GM23248 (cell line): Measurements from ENCODE around the gene HUS1. TPM values are rescaled to one million over a fixed set of nuclear protein-coding genes. Genes with fewer than 3 reads are reported as not detected.
"Not testable (repeated sequence)": the region's sequence is repeated elsewhere in the genome, so short reads cannot be mapped to it uniquely, and the experiment has no call there.

Source experiments
- DNase-seq: peaks from one replicate; pipeline ENCODE4 v3.0.0-alpha.2; 2015
- H2AFZ ChIP-seq: fragments of 200-600 bp; sonication (generic); 2 replicates; pipeline ENCODE4 v1.6.1; 2016; ENCODE audit warnings: antibody characterized with exemption
- H3F3A ChIP-seq: fragments of 200-600 bp; sonication (generic); 2 replicates; pipeline ENCODE4 v1.6.1; 2016; ENCODE audit warnings: mild to moderate bottlenecking, antibody characterized with exemption, mixed run types; ENCODE audit not compliant: insufficient read depth
- H3K27ac ChIP-seq: fragments of 200-600 bp; sonication (generic); 2 replicates; pipeline ENCODE4 v1.5.1; 2016; ENCODE audit warnings: mild to moderate bottlenecking
- H3K27me3 ChIP-seq: fragments of 200-600 bp; sonication (generic); replicated peaks from 2 replicates; pipeline ENCODE4 v1.6.1; 2016; ENCODE audit warnings: mild to moderate bottlenecking; ENCODE audit not compliant: insufficient read depth
- H3K36me3 ChIP-seq: fragments of 200-600 bp; sonication (generic); 2 replicates; pipeline ENCODE4 v1.6.1; 2016; ENCODE audit warnings: low read depth, mild to moderate bottlenecking
- H3K4me1 ChIP-seq: fragments of 200-600 bp; sonication (generic); 2 replicates; pipeline ENCODE4 v1.6.1; 2016; ENCODE audit warnings: mild to moderate bottlenecking; ENCODE audit not compliant: insufficient read depth
- H3K4me2 ChIP-seq: fragments of 200-600 bp; sonication (generic); one replicate; pipeline ENCODE4 v1.6.1; 2016; ENCODE audit warnings: mild to moderate bottlenecking; ENCODE audit not compliant: unreplicated experiment
- H3K4me3 ChIP-seq: fragments of 200-600 bp; sonication (generic); 2 replicates; pipeline ENCODE4 v1.5.1; 2016; ENCODE audit warnings: mild to moderate bottlenecking
- H3K79me2 ChIP-seq: fragments of 200-600 bp; sonication (generic); 2 replicates; pipeline ENCODE4 v1.6.1; 2016; ENCODE audit warnings: mild to moderate bottlenecking; ENCODE audit not compliant: insufficient read depth
- H3K9ac ChIP-seq: fragments of 200-600 bp; sonication (generic); 2 replicates; pipeline ENCODE4 v1.6.1; 2016; ENCODE audit warnings: mild to moderate bottlenecking
- H3K9me2 ChIP-seq: fragments of 200-600 bp; sonication (generic); 2 replicates; pipeline ENCODE4 v1.6.1; 2016; ENCODE audit warnings: mixed run types, mild to moderate bottlenecking, moderate library complexity; ENCODE audit not compliant: insufficient read depth
- H3K9me3 ChIP-seq: fragments of 200-600 bp; sonication (generic); one replicate; pipeline ENCODE4 v1.6.1; 2017; ENCODE audit warnings: low read depth
- H4K20me1 ChIP-seq: fragments of 200-600 bp; sonication (generic); 2 replicates; pipeline ENCODE4 v1.6.0; 2016; ENCODE audit not compliant: insufficient read depth
- EZH2 ChIP-seq: fragments of 200-600 bp; sonication (generic); IDR thresholded peaks from 2 replicates; pipeline ENCODE4 v1.6.1; 2018; ENCODE audit warnings: antibody characterized with exemption, mild to moderate bottlenecking; ENCODE audit not compliant: insufficient read depth, poor library complexity, severe bottlenecking
- EZH2phosphoT487 ChIP-seq: fragments of 200-600 bp; sonication (generic); IDR thresholded peaks from 2 replicates; pipeline ENCODE4 v1.6.1; 2018; ENCODE audit warnings: antibody characterized with exemption, moderate library complexity, mild to moderate bottlenecking, low read depth; ENCODE audit not compliant: insufficient read depth
- WGBS, 2 experiments: methylation state at CpG; one replicate each; pipeline ENCODE4 v1.1.6; 2015 to 2017; ENCODE audit warnings: low lambda C conversion rate in 2 of 2, low coverage in 1 of 2; ENCODE audit errors: missing lambda C conversion rate in 2 of 2; 5-methylcytosine and 5-hydroxymethylcytosine counted together
- in situ Hi-C: fragments of 300-500 bp; cut with MboI; formaldehyde crosslinking; loops from 2 replicates; pipeline ENCODE4 v1.15.0; 2020
- polyA plus RNA-seq: library from polyadenylated mRNA; unstranded; fragments of >200 nt; fragmentation: Nextera tagmentation; extraction: Ambion mirVana; gene quantifications from 2 replicates; pipeline ENCODE4 v1.2.1, GENCODE V29; 2016
- total RNA-seq: library from RNA; depleted of rRNA; stranded (reverse); fragments of >200 nt; shearing (Covaris generic); gene quantifications from 2 replicates; pipeline ENCODE4 v1.2.3, GENCODE V29; 2014

HUS1 gene
- total and polyA plus RNA-seq, 2 experiments from 2014 or later: 23.5 to 25.0 TPM

- H3K9me2 ChIP-seq: no peaks in the 10 kb centered on the region
- H3K4me1 ChIP-seq: no peaks in the 10 kb centered on the region
- no peaks in the 10 kb centered on the region for H3K27me3 ChIP-seq
- in situ Hi-C loops: no loop called here
- H3K9me3 ChIP-seq: no peaks in the 10 kb centered on the region
- H4K20me1 ChIP-seq: no peaks in the 10 kb centered on the region
- H3K27ac ChIP-seq: no peak overlapping the region
- WGBS, 2 experiments: 76 to 79% methylated on average over 6 of the region's 6 CpGs
- no peak overlapping the region for H3K4me2 ChIP-seq
- H3K79me2 ChIP-seq: no peaks in the 10 kb centered on the region
- no peaks in the 10 kb centered on the region for H3F3A ChIP-seq
- TF ChIP-seq EZH2phosphoT487: no peak
- TF ChIP-seq EZH2: no peak
- H3K4me3 ChIP-seq: no peak overlapping the region
- H3K36me3 ChIP-seq: no peaks in the 10 kb centered on the region
- no peak overlapping the region for H2AFZ ChIP-seq
- no peak for DNase-seq
- H3K9ac ChIP-seq: no peak overlapping the region
These were observed 27.5 kb upstream of the HUS1 start for GRCh38 chr7:48006866-48007265.

- Histone ChIP-seq H3K36me3 (no peaks in the 10 kb centered on the region), H3K9me2 (no peaks in the 10 kb centered on the region), H3K9ac (no peak overlapping the region), H2AFZ (peak overlapping the region; percentile 43; the same call in 1 of the 2 replicates), H4K20me1 (no peaks in the 10 kb centered on the region), H3K4me3 (no peak overlapping the region), H3K79me2 (no peaks in the 10 kb centered on the region), H3K4me2 (no peak overlapping the region), H3K27me3 (no peaks in the 10 kb centered on the region), H3K4me1 (peaks cover 5% of the 10 kb centered on the region; the same call in 1 of the 2 replicates), H3K27ac (no peak overlapping the region), H3K9me3 (no peaks in the 10 kb centered on the region), H3F3A (peaks cover 11% of the 10 kb centered on the region; the same call in 1 of the 2 replicates)
- DNase-seq: no peak
- TF ChIP-seq EZH2 (no peak), EZH2phosphoT487 (no peak)
- in situ Hi-C loops: no loop called here
- 13 to 19% methylated on average over 5 of the region's 5 CpGs for WGBS, 2 experiments
These were observed 25.2 kb upstream of the HUS1 start for GRCh38 chr7:48004638-48005037.

GRCh38 chr7:48004032-48004431 lies 24.6 kb upstream of the HUS1 start:
- TF ChIP-seq EZH2: no peak
- TF ChIP-seq EZH2phosphoT487: no peak
- H3K9ac ChIP-seq: no peak overlapping the region
- H3K27me3 ChIP-seq: no peaks in the 10 kb centered on the region
- DNase-seq: no peak
- no peak overlapping the region for H3K4me3 ChIP-seq
- peaks cover 5% of the 10 kb centered on the region; the same call in 1 of the 2 replicates for H3K4me1 ChIP-seq
- no peak overlapping the region for H3K27ac ChIP-seq
- no peaks in the 10 kb centered on the region for H4K20me1 ChIP-seq
- H3F3A ChIP-seq: peaks cover 11% of the 10 kb centered on the region; the same call in 1 of the 2 replicates
- no peaks in the 10 kb centered on the region for H3K79me2 ChIP-seq
- H3K36me3 ChIP-seq: no peaks in the 10 kb centered on the region
- peak overlapping the region; percentile 43; the same call in 1 of the 2 replicates for H2AFZ ChIP-seq
- H3K9me3 ChIP-seq: no peaks in the 10 kb centered on the region
- no peaks in the 10 kb centered on the region for H3K9me2 ChIP-seq
- in situ Hi-C loops: no loop called here
- 8 to 15% methylated on average over 2 of the region's 2 CpGs for WGBS, 2 experiments
- no peak overlapping the region for H3K4me2 ChIP-seq

- peak overlapping the region; percentile 9; the same call in 1 of the 2 replicates for H2AFZ ChIP-seq
- peak overlapping the region; percentile 10 for H3K27ac ChIP-seq
- H3K36me3 ChIP-seq, H3K4me3 ChIP-seq, H3K4me1 ChIP-seq, in situ Hi-C loops, H4K20me1 ChIP-seq, H3K9ac ChIP-seq, H3K27me3 ChIP-seq, H3K9me3 ChIP-seq, H3K9me2 ChIP-seq, H3K79me2 ChIP-seq: not testable (repeated sequence)
- 70 to 76% methylated on average over 13 of the region's 13 CpGs for WGBS, 2 experiments
- H3F3A ChIP-seq: peaks cover 11% of the 10 kb centered on the region; the same call in 1 of the 2 replicates
- peak; percentile 60 for DNase-seq
- peak overlapping the region; percentile 16 for H3K4me2 ChIP-seq
These were observed 20.7 kb upstream of the HUS1 start for GRCh38 chr7:48000164-48000563.

GRCh38 chr7:47999413-47999812 lies 20.0 kb upstream of the HUS1 start:
- in situ Hi-C loops: no loop called here
- Histone ChIP-seq H3F3A (peaks cover 11% of the 10 kb centered on the region; the same call in 1 of the 2 replicates), H4K20me1 (no peaks in the 10 kb centered on the region), H2AFZ (no peak overlapping the region), H3K4me2 (no peak overlapping the region), H3K27me3 (no peaks in the 10 kb centered on the region), H3K36me3 (no peaks in the 10 kb centered on the region), H3K79me2 (no peaks in the 10 kb centered on the region), H3K27ac (no peak overlapping the region), H3K9me3 (no peaks in the 10 kb centered on the region), H3K4me1 (peaks cover 5% of the 10 kb centered on the region; the same call in 1 of the 2 replicates), H3K9ac (no peak overlapping the region), H3K9me2 (no peaks in the 10 kb centered on the region), H3K4me3 (no peak overlapping the region)
- WGBS, 2 experiments: 86 to 92% methylated on average over 12 of the region's 12 CpGs
- TF ChIP-seq EZH2phosphoT487 (no peak), EZH2 (no peak)
- no peak for DNase-seq
